ENCODE data around the gene BLOC1S1.

GRCh38 chr12:55717011-55718007, 1.5 kb downstream of the BLOC1S1 start:
- no peak for TF ChIP-seq CTCF (IDR thresholded peaks at IDR 0.05)
- no peak for TF ChIP-seq POLR2AphosphoS5 (IDR thresholded peaks at IDR 0.05)

All from sigmoid colon (tissue), 4 donors.